ENCODE results near the gene NCKAP5.

The NCKAP5 gene

DNA sequence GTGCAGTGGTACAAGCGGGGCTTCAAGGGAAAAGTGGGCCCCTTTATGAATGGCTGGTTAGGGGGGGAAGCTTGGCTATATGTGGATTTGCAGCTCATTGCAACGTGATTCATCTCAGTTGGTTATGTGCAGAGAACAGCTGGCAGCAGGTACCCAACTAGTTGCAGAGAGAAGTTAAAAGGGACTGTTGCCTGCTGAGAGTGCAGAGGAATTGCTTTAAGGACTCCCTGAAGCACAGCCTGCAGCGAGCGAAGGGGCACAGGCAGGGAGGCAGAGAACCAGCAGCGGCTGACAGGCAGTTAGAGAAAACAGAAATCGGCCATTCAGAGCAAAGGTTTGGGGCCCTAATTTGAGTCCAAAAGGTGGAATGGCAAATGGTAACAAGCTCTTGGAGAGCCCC, 620.1 kb downstream of the NCKAP5 start:
- Mint-ChIP-seq H3K9me3 (no peaks in the 10 kb centered on the region), H3K27ac (no peak overlapping the region), H3K4me3 (no peak overlapping the region), H3K4me1 (no peaks in the 10 kb centered on the region), H3K36me3 (ENCODE audit: low read depth) (no peaks in the 10 kb centered on the region), H3K27me3 (no peaks in the 10 kb centered on the region)
- no peak for DNase-seq
- no peak for ATAC-seq

DNA sequence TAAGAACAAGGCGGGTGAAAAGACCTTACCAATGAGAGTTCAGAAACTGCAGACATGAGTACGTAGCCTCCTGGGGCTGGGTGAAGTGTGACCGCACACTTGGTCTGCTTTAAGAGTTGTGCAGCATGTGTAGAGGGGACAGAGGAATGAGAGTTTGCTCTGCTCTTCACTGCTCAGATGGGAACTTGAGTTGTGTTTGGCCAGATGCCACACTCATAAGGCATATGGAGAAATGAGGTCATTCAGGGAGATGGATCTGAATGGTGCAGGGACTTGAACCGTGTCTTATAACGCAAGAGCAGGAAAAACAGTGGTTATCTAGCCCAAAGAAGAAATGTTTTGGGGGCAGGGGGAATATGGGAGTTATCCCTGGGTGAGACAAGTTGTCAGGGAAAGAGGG, 624.4 kb downstream of the NCKAP5 start:
- Mint-ChIP-seq H3K27me3 (no peaks in the 10 kb centered on the region), H3K4me3 (no peak overlapping the region), H3K27ac (no peak overlapping the region), H3K4me1 (no peaks in the 10 kb centered on the region), H3K9me3 (no peaks in the 10 kb centered on the region), H3K36me3 (ENCODE audit: low read depth) (no peaks in the 10 kb centered on the region)
- no peak for DNase-seq
- no peak for ATAC-seq

DNA sequence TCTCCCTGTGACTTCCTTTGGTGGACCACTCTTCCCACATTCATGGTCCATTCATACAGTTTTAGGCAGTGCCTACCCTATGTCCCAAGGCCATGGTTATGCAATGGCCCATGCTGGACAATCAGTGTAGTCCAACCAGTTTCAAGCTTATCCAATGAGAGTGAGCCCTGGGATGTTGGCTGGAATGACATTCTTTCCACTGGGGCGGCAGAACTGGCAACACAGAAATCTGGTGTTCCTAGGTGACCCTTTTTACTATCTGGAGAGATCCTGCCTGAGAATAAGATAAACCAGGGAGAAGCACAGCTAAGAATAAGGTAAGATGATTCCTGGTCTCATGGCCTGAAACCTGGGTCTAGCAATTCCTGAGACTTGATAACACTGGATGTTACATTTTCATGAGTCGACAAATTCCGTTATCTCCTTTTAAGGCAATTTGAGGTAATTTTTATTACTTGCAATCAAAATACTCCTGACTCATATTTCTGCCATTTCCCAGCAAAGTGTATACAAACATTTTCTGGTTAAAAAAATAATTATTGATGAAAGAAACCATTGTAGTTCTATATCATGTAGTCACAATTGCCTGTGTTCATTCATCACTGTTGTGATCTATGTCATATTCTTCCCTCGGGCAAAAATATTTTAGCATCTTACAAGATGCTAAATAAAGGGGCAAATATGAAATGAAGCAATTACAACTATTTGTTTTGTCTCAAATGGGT, 626.8 kb downstream of the NCKAP5 start:
- DNase-seq (no peak), ATAC-seq (no peak)
- H3K27ac Mint-ChIP-seq, result no peak overlapping the region
- H3K27me3 Mint-ChIP-seq, result no peaks in the 10 kb centered on the region
- no peaks in the 10 kb centered on the region for H3K9me3 Mint-ChIP-seq
- H3K36me3 Mint-ChIP-seq (ENCODE audit: low read depth), result no peaks in the 10 kb centered on the region
- H3K4me3 Mint-ChIP-seq, result no peak overlapping the region
- H3K4me1 Mint-ChIP-seq, result no peaks in the 10 kb centered on the region

DNA sequence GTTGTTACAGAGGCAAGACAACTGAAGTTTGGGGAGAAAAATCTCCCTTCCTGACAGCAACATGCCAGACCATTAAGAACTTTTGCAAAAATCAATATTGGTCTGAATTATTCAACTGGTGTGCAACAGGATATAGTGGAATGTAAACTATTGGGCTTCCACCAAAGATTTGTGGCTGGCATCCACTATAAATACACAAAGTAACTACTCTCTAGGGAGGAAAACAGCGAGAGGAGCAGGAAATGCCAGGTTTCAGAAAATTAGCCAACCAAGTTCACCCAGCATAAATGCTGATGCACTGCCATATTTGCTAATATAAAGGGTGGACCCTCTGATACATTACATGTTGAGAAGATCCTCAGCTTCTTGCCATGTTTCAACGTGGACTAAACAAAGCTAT, 630.6 kb downstream of the NCKAP5 start:
- no peaks in the 10 kb centered on the region for H3K36me3 Mint-ChIP-seq (ENCODE audit: low read depth)
- no peak for DNase-seq
- peaks cover 5% of the 10 kb centered on the region for H3K9me3 Mint-ChIP-seq
- H3K4me3 Mint-ChIP-seq, result no peak overlapping the region
- no peak overlapping the region for H3K27ac Mint-ChIP-seq
- no peaks in the 10 kb centered on the region for H3K27me3 Mint-ChIP-seq
- no peaks in the 10 kb centered on the region for H3K4me1 Mint-ChIP-seq
- ATAC-seq, result no peak

DNA sequence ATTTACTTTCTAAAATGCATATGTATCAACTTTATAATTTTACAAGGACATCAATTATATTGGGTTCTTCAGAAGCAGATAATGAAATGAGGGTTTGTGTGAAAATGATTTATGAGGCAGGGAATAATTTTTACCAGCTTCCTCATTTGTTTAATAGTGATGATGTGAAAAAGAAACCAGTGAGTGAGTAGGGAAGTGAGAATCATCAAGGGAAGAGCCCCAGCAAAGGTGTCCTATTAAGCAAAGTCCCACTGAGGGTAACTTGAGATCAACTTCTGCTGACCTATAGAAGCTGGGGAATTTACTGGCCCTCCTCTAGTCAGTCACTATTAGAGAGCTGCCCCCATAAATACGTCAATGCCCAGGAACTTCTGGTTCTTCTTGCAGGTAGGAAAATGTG, 631.5 kb downstream of the NCKAP5 start:
- no peak overlapping the region for H3K27ac Mint-ChIP-seq
- H3K4me3 Mint-ChIP-seq, result no peak overlapping the region
- no peaks in the 10 kb centered on the region for H3K36me3 Mint-ChIP-seq (ENCODE audit: low read depth)
- no peak for ATAC-seq
- no peak for DNase-seq
- peaks cover 5% of the 10 kb centered on the region for H3K9me3 Mint-ChIP-seq
- H3K27me3 Mint-ChIP-seq, result no peaks in the 10 kb centered on the region
- H3K4me1 Mint-ChIP-seq, result no peaks in the 10 kb centered on the region

DNA sequence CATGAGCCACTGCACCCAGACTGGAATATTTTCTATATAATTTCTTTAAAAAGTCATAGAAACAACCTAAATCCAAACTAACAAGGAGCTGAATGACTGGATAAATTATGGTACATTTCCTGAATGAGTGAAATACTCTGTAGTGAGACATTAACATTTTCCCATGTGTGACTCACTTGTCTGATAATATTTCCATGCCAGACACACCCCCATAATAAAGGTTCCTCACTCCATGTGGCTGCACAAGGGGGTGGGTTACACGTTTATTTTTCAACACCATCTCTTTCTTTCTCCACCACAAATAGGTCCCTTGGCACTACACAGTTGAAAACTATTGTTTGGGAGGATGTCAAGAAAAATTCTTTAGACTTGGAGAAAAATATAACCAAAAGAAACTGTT, 632.0 kb downstream of the NCKAP5 start:
- no peak overlapping the region for H3K27ac Mint-ChIP-seq
- H3K36me3 Mint-ChIP-seq (ENCODE audit: low read depth), result no peaks in the 10 kb centered on the region
- H3K4me3 Mint-ChIP-seq, result no peak overlapping the region
- DNase-seq (no peak), ATAC-seq (no peak)
- no peaks in the 10 kb centered on the region for H3K4me1 Mint-ChIP-seq
- H3K27me3 Mint-ChIP-seq, result no peaks in the 10 kb centered on the region
- H3K9me3 Mint-ChIP-seq, result peaks cover 5% of the 10 kb centered on the region

DNA sequence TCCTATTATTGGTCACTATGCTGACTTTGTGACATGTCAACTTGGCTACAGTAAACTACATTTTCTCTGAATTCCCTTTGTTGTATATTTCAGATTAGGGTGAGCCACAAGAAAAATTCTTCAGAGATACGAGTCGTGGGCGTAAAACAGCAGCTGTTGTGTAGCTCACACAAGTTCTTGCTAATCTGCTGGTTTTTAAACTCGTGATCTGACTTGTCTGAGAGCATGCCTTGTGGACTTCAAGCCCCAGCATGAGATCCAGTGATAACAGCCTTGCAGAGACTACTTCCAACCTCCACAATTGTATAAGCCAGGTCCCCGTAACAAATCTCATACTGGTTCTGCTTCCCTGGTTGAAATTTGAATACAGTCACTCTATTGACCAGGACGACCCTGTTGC, 638.5 kb downstream of the NCKAP5 start:
- Mint-ChIP-seq H3K36me3 (ENCODE audit: low read depth) (no peaks in the 10 kb centered on the region), H3K9me3 (peaks cover 4% of the 10 kb centered on the region), H3K27ac (no peak overlapping the region), H3K4me3 (no peak overlapping the region), H3K4me1 (no peaks in the 10 kb centered on the region), H3K27me3 (no peaks in the 10 kb centered on the region)
- no peak for ATAC-seq
- DNase-seq, result no peak

DNA sequence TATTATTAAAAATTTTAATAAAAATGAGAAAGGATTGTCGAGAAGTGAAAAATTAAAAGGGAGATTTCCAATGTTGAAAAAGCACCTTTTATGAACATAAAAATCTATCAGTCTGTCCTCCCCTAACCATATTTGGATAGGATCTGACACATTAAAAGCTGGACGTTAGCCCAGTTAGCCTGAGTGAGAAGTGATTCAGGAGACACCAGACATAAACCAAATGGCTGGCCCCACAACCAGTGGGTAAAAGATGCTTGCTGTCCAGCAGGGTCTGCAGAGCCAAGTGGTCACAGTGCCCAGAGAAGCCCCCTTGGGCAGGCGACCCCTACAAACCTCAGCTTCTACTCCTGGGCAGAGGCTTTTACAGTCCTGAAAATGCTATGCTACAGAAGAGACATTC, 644.5 kb downstream of the NCKAP5 start:
- Mint-ChIP-seq H3K4me1 (no peaks in the 10 kb centered on the region), H3K4me3 (no peak overlapping the region), H3K9me3 (peaks cover 8% of the 10 kb centered on the region), H3K27me3 (no peaks in the 10 kb centered on the region), H3K27ac (no peak overlapping the region), H3K36me3 (ENCODE audit: low read depth) (no peaks in the 10 kb centered on the region)
- no peak for DNase-seq
- no peak for ATAC-seq

DNA sequence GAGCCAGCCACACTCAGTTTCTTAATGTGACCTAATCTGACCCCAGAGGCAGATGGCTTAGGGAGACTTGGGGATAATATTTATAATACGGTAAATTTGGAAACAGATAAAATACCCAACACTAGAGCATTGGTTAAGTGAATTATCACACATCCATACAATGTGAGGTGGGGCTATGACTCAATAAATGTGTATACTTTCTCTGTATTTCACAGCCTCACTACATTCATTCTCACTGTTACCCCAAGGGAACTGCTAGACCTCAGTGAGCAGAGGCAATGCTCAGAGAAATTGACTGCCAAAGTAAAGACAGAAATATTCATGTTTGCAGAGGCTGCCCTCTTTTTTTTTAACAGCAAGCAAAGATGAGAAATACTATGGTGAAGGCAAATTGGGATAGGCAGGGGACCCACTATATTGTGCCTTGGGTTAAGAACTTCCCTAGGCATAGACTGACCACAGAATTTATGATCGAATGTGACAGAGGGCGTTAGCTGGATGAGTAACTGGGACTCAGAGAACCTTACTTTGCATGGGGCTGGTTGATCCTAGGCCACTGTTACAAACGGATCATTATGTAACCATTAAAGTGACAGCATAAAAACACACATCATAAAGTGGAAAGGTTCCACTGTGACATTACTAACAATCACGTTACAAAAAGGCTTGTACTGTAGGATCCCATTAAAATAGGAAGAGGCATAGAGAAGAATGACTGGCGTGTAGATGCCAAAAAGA, 652.3 kb downstream of the NCKAP5 start:
- DNase-seq (no peak), ATAC-seq (no peak)
- H3K4me3 Mint-ChIP-seq, result no peak overlapping the region
- H3K4me1 Mint-ChIP-seq, result no peaks in the 10 kb centered on the region
- H3K27ac Mint-ChIP-seq, result no peak overlapping the region
- H3K36me3 Mint-ChIP-seq (ENCODE audit: low read depth), result no peaks in the 10 kb centered on the region
- H3K27me3 Mint-ChIP-seq, result no peaks in the 10 kb centered on the region
- peaks cover 4% of the 10 kb centered on the region for H3K9me3 Mint-ChIP-seq

DNA sequence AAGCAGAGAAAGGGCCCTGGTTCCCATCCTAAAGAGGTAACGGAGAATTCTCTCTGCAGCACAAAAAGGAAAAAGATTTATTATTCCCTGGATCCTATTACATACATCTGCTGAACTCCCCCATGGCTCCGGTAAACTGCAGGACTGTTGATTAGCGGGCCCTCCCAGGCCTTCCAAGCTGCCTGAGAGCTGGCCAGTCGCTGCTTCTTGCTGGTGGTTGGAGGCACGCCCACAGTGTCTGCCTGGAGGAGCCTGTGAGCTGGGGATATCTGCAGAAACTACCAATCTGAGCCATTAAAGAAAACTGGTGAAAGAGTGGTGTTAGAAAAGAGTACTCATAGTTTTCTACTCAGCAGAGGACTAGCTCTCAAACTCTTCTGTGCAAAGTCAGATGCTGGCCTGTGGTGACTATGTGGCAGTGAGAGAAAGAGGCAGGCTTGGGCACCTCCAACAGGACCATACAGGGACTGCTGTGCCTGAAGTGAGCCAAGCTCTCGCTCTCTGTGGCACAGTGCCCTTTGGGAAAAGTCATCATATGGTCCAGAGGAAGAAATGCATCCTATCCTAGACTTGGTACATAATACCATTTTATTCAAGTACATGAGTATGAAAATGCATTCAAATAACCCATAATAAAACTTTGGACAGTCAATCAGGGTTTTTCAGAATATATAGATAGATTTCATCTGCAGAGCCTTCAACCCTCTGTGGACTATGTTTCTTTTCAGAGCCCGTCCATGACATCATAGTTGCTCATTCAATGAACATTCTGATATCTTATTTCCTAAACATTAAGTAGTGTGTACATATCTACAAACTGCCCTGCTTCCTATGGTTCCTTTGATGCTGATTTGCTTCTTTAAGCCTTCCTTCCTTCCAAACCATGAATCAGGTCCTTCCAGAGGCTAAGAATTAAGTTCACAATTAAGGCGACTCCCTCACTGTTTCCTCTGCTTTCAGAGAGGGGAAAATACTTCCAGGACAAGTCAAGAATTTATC, 656.2 kb downstream of the NCKAP5 start:
- Mint-ChIP-seq H3K36me3 (ENCODE audit: low read depth) (no peaks in the 10 kb centered on the region), H3K27ac (no peak overlapping the region), H3K9me3 (peaks cover 3% of the 10 kb centered on the region), H3K4me3 (no peak overlapping the region), H3K4me1 (no peaks in the 10 kb centered on the region), H3K27me3 (no peaks in the 10 kb centered on the region)
- no peak for ATAC-seq
- DNase-seq, result no peak

DNA sequence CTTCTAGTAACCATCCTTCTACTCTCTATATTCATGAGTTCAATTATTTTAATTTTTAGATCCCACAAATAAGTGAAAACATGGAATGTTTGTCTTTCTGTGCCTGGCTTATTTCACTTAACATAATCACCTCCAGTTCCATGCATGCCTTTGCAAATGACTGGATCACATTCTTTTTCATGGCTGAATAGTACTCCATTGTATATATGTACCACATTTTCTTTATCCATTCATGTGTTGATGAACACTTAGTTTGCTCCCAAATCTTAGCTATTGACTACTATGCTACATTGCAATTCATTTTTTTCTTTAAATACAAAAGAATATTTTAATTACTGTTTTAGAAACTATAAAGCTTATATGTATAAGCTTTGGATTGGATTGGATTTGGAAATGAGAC, 657.8 kb downstream of the NCKAP5 start:
- Mint-ChIP-seq H3K27me3 (no peaks in the 10 kb centered on the region), H3K4me1 (no peaks in the 10 kb centered on the region), H3K9me3 (peaks cover 7% of the 10 kb centered on the region), H3K4me3 (no peak overlapping the region), H3K27ac (no peak overlapping the region), H3K36me3 (ENCODE audit: low read depth) (no peaks in the 10 kb centered on the region)
- ATAC-seq (no peak), DNase-seq (no peak)

DNA sequence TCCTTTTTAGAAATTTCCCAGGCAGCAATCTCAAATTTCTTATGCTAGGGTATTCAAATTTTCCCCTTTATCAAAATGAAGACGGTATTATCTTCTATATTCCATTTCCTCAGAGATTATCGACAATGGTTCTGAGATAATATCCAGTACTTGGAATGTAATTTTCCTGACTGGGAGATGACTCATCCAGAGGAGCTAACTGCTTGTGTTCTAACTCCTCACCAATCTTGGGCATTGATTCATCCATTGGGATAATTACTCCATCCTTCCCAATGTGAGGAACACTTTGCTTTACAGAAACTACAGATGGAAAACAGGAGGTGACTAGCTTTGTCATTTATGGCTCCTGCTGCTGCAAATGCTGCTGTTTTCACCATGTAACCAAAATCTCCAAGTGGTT, 658.8 kb downstream of the NCKAP5 start:
- Mint-ChIP-seq H3K27ac (no peak overlapping the region), H3K36me3 (ENCODE audit: low read depth) (no peaks in the 10 kb centered on the region), H3K4me1 (no peaks in the 10 kb centered on the region), H3K9me3 (peaks cover 7% of the 10 kb centered on the region), H3K27me3 (no peaks in the 10 kb centered on the region), H3K4me3 (no peak overlapping the region)
- DNase-seq (no peak), ATAC-seq (no peak)

DNA sequence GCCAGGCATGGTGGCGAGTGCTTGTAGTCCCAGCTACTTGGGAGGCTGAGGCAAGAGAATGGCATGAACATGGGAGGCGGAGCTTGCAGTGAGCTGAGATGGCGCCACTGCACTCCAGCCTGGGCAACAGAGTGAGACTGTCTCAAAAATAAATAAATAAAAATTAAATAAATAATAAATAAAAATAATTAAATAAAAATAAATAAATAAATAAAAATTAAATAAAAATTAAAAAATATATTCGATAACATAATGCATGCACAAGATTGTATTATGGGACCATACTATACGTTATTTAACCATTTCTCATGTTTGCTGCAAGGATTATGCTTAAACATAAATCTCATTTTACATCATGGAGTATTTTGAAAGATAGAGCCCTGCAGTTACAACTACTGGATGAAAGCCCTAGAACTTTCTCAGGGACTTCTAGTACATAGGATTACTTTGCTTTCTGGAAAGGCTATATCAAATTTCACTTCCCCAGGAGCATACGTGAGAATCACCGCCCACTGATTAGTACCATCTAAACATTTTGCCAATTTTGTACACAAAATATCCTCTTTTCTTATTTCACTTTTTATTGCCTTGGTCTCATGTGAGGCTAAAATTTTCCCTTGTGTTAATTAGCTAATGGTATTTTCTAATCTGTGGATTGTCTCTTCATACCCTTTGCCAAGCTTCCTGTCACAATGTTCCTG, 664.0 kb downstream of the NCKAP5 start:
- Mint-ChIP-seq H3K4me1 (no peaks in the 10 kb centered on the region), H3K4me3 (no peak overlapping the region), H3K27ac (no peak overlapping the region), H3K36me3 (ENCODE audit: low read depth) (no peaks in the 10 kb centered on the region), H3K9me3 (peaks cover 8% of the 10 kb centered on the region), H3K27me3 (no peaks in the 10 kb centered on the region)
- DNase-seq (no peak), ATAC-seq (no peak)

DNA sequence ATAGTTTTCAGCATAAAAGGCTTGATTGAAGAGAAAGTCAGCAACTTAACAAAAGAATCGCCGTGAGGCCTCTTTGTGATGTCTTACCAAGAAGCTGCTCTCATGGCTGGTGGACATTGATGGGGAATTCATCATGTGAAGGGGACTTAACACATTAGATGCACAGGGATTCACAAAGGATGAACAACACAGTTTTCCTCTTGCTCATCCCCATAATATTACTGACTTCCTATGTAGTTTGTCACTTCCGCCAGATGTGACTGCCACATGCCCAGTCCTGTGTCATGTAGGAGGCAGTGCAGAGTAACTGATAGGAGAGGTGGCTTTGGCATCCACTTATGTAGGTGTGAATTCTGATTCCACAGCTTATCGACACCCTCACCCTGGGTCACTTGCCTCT, 665.6 kb downstream of the NCKAP5 start:
- H3K27me3 Mint-ChIP-seq, result no peaks in the 10 kb centered on the region
- no peak overlapping the region for H3K27ac Mint-ChIP-seq
- no peaks in the 10 kb centered on the region for H3K4me1 Mint-ChIP-seq
- no peak overlapping the region for H3K4me3 Mint-ChIP-seq
- peaks cover 8% of the 10 kb centered on the region for H3K9me3 Mint-ChIP-seq
- H3K36me3 Mint-ChIP-seq (ENCODE audit: low read depth), result no peaks in the 10 kb centered on the region
- ATAC-seq, result no peak
- DNase-seq, result no peak

Data from activated naive CD8-positive, alpha-beta T cell treated with anti-CD3 and anti-CD28 coated beads, Interleukin-2, amount 50 U/mL, for 24 hours (primary cell).